Measurements from ENCODE around the gene SHPK. TPM values are rescaled to one million over a fixed set of nuclear protein-coding genes. Genes with fewer than 3 reads are reported as not detected.

The SHPK gene
- total RNA-seq, 1 donor from 2014 or later, result 21.8 TPM

DNA sequence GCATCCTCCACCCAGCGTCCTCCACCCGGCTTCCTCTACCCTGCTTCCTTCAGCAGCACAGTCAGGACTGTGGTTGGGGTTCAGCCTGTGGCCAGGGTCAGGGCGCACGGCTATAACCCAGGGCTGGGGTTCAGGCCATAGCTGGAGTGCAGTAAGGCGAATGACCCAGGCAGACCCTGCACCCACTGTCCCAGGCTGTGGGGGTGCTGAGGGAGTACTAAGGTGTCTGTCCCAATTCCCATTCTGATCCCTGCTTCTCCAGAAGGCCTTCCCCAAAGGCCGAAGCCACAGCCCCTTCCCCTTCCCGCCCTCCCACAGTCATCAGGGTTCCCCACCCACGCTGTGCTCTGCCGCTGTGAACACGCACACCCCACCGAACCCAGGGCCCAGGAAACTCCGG, 45.0 kb upstream of the SHPK start:
- Mint-ChIP-seq H3K27ac (ENCODE audit: unreplicated experiment) (no peak overlapping the region), H3K36me3 (ENCODE audit: low read depth) (no peaks in the 10 kb centered on the region), H3K4me3 (no peak overlapping the region), H3K9me3 (no peaks in the 10 kb centered on the region), H3K27me3 (ENCODE audit: low read depth) (peaks cover 2% of the 10 kb centered on the region), H3K4me1 (no peaks in the 10 kb centered on the region)
- TF ChIP-seq, protein P1, sequence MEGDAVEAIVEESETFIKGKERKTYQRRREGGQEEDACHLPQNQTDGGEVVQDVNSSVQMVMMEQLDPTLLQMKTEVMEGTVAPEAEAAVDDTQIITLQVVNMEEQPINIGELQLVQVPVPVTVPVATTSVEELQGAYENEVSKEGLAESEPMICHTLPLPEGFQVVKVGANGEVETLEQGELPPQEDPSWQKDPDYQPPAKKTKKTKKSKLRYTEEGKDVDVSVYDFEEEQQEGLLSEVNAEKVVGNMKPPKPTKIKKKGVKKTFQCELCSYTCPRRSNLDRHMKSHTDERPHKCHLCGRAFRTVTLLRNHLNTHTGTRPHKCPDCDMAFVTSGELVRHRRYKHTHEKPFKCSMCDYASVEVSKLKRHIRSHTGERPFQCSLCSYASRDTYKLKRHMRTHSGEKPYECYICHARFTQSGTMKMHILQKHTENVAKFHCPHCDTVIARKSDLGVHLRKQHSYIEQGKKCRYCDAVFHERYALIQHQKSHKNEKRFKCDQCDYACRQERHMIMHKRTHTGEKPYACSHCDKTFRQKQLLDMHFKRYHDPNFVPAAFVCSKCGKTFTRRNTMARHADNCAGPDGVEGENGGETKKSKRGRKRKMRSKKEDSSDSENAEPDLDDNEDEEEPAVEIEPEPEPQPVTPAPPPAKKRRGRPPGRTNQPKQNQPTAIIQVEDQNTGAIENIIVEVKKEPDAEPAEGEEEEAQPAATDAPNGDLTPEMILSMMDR (conservative IDR thresholded peaks at IDR 0.05), result no peak
- no peak for DNase-seq (ENCODE audit: low read depth, low spot score)

GRCh38 chr17:3679531-3680126, 43.6 kb upstream of the SHPK start:
- TF ChIP-seq, protein P1 (conservative IDR thresholded peaks at IDR 0.05), result no peak
- no peaks in the 10 kb centered on the region for H3K9me3 Mint-ChIP-seq
- DNase-seq (ENCODE audit: low read depth, low spot score), result no peak
- H3K27ac Mint-ChIP-seq (ENCODE audit: unreplicated experiment), result no peak overlapping the region
- no peaks in the 10 kb centered on the region for H3K36me3 Mint-ChIP-seq (ENCODE audit: low read depth)
- peaks cover 3% of the 10 kb centered on the region for H3K4me1 Mint-ChIP-seq
- peaks cover 2% of the 10 kb centered on the region for H3K27me3 Mint-ChIP-seq (ENCODE audit: low read depth)
- H3K4me3 Mint-ChIP-seq, result no peak overlapping the region

DNA sequence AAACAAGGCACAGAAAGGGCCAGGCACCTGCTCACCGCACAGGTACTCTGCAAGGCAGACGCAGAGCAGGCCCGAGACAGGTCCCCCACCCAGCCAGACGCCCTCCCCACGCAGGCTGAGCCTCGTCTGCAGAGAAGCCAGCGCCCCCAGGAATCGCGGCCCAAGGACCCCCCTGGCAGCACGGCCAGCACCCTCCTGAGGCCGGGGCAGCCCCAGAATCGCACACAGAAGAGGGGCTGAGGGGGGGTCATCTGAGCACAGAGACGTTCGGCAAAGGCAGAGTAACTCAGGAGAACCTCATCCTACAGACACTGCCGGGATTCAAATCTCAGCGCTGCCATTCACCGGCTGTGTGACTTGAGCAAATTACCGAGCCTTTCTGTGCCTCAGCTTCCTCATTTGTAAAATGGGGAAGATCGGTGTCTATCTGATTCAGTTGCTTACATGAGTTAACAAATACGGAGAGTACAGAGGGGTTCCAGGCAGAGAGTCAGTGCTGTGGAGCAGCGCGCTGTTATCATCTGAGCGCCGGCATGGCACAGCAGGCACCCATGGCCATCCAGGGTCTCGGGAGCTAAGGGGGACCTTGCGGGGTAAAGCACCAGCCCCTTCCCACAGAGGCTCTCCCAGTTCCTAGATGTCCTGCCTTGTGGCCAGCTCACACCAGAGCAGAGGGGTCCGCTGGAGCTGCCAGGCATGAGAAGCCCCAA, 42.9 kb upstream of the SHPK start:
- Mint-ChIP-seq H3K4me1 (peaks cover 7% of the 10 kb centered on the region), H3K27me3 (ENCODE audit: low read depth) (peaks cover 2% of the 10 kb centered on the region), H3K9me3 (no peaks in the 10 kb centered on the region), H3K27ac (ENCODE audit: unreplicated experiment) (no peak overlapping the region), H3K36me3 (ENCODE audit: low read depth) (no peaks in the 10 kb centered on the region), H3K4me3 (no peak overlapping the region)
- TF ChIP-seq, protein P1 (conservative IDR thresholded peaks at IDR 0.05), result no peak
- DNase-seq (ENCODE audit: low read depth, low spot score), result no peak

DNA sequence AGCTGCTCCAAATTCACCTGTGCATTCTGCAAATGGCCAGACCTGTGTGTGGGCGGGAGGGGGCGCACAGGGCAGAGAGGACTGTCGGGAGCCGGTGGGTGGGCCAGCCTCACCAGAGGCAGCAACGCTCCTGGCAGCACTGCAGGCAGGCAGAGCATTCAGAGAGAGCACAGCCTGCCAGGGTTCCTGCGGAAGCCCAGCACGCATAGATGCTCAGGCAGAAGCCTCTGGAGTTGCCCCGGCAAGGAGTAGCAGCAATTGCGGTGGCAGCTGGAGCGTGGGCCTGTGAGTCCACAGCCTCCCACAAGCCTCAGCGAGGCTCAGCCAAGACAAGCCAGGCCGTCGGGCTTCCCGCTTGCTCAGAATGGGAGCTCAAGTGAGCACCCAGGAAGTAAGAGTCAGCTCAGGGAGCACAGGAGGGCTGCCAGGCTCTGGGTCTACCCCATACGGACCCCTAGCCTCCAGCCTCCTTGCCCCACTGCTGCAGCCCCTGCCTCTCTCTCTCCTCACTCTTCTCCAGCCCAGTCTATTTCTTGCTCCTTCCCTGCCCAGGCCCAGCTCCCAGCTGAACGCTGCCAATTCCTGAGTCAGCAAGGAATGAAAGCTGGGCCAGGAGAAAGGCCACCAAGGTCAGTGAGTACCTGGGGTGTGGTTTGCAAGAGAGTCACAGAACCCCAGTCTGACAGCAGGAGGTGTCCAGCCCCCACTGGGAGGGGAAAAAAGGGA, 42.2 kb upstream of the SHPK start:
- no peak overlapping the region for H3K4me3 Mint-ChIP-seq
- no peaks in the 10 kb centered on the region for H3K9me3 Mint-ChIP-seq

DNA sequence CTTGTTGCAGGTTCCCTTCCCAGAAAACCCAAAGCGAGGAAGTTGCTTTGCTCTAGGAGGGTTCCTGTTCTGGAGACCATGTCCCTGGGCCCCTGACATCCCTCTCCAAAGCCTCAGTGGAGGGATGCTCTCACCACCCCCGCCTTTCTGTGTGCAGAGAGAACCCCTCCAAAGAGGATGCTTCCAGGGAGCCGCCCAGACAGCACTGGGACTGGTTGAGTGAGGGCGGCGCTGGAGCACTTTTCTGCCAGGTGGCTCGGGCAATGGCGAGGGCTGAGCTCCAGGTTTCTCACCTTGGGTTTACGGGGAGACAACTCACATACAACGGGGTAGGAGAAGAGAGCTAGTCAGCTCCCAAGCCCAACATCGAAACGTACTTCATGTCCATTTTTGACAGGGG, 39.8 kb upstream of the SHPK start:
- H3K4me3 Mint-ChIP-seq, result peak overlapping the region; percentile 41
- no peak overlapping the region for H3K27ac Mint-ChIP-seq (ENCODE audit: unreplicated experiment)
- no peak for DNase-seq (ENCODE audit: low read depth, low spot score)
- TF ChIP-seq, protein P1 (conservative IDR thresholded peaks at IDR 0.05), result no peak
- no peaks in the 10 kb centered on the region for H3K9me3 Mint-ChIP-seq
- H3K36me3 Mint-ChIP-seq (ENCODE audit: low read depth), result no peaks in the 10 kb centered on the region
- peaks cover 7% of the 10 kb centered on the region for H3K4me1 Mint-ChIP-seq
- no peaks in the 10 kb centered on the region for H3K27me3 Mint-ChIP-seq (ENCODE audit: low read depth)

More for the DNA sequence above, 42.2 kb upstream of the SHPK start:
- H3K4me1 Mint-ChIP-seq, result peaks cover 7% of the 10 kb centered on the region
- no peak for DNase-seq (ENCODE audit: low read depth, low spot score)
- no peak overlapping the region for H3K27ac Mint-ChIP-seq (ENCODE audit: unreplicated experiment)
- TF ChIP-seq, protein P1 (conservative IDR thresholded peaks at IDR 0.05), result no peak
- peaks cover 2% of the 10 kb centered on the region for H3K27me3 Mint-ChIP-seq (ENCODE audit: low read depth)
- H3K36me3 Mint-ChIP-seq (ENCODE audit: low read depth), result no peaks in the 10 kb centered on the region

Data from neural crest cell (in vitro differentiated cells).